WI38 (cell line): ENCODE results near the gene DLG1.

Source experiments
- H3K4me3 ChIP-seq: 2 replicates; pipeline ENCODE4 v1.5.1; 2011; ENCODE audit warnings: low read depth, mild to moderate bottlenecking, control low read depth, low read length
- TF ChIP-seq, protein P1 (sequence below): IDR thresholded peaks from 2 replicates; pipeline ENCODE4 v1.5.1; 2012; ENCODE audit warnings: low read depth, mild to moderate bottlenecking, control low read depth, low read length

The DLG1 gene

DNA sequence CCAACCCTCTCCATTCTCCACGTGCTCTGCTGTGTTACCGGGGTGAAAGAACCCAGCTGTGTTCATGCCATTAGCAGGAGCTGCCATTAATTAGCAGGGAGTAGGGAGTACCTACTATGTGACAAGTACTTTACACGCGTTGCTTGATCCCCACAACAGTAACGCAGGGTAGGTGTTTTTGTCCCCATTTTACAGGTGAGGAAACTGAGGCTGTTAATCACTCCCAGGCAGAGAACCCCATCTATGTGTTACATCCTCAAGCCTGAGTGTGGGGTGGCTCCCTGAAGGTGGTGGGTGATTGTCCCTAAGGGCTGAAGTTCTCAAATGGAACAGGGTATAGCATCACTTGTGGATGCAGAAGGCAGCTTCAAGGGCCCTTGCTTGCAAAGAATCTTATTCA lies 291.6 kb downstream of the DLG1 start:
- TF ChIP-seq, protein P1, sequence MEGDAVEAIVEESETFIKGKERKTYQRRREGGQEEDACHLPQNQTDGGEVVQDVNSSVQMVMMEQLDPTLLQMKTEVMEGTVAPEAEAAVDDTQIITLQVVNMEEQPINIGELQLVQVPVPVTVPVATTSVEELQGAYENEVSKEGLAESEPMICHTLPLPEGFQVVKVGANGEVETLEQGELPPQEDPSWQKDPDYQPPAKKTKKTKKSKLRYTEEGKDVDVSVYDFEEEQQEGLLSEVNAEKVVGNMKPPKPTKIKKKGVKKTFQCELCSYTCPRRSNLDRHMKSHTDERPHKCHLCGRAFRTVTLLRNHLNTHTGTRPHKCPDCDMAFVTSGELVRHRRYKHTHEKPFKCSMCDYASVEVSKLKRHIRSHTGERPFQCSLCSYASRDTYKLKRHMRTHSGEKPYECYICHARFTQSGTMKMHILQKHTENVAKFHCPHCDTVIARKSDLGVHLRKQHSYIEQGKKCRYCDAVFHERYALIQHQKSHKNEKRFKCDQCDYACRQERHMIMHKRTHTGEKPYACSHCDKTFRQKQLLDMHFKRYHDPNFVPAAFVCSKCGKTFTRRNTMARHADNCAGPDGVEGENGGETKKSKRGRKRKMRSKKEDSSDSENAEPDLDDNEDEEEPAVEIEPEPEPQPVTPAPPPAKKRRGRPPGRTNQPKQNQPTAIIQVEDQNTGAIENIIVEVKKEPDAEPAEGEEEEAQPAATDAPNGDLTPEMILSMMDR, result no peak
- no peak overlapping the region for H3K4me3 ChIP-seq

DNA sequence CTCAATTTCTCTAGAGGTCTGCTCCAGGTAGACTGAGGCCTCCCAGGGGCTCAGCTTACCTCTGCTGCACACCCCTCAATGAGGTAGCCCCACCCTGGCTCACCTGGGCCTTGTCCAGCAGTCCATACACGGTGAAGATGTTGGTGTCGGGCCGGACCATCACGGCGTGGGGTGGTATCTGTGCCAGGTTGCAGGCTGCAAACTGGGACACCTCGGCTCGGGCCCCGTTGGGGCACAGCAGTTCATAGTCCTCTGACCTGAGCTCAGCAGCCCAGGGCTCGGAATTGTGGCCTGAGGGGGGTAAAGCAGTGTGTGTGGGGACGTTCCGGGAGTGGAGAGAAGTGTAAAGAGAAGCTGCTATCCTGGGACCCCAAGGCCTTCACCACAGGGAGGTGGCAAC lies 292.0 kb downstream of the DLG1 start:
- H3K4me3 ChIP-seq, result no peak overlapping the region
- TF ChIP-seq, protein P1, result no peak

DNA sequence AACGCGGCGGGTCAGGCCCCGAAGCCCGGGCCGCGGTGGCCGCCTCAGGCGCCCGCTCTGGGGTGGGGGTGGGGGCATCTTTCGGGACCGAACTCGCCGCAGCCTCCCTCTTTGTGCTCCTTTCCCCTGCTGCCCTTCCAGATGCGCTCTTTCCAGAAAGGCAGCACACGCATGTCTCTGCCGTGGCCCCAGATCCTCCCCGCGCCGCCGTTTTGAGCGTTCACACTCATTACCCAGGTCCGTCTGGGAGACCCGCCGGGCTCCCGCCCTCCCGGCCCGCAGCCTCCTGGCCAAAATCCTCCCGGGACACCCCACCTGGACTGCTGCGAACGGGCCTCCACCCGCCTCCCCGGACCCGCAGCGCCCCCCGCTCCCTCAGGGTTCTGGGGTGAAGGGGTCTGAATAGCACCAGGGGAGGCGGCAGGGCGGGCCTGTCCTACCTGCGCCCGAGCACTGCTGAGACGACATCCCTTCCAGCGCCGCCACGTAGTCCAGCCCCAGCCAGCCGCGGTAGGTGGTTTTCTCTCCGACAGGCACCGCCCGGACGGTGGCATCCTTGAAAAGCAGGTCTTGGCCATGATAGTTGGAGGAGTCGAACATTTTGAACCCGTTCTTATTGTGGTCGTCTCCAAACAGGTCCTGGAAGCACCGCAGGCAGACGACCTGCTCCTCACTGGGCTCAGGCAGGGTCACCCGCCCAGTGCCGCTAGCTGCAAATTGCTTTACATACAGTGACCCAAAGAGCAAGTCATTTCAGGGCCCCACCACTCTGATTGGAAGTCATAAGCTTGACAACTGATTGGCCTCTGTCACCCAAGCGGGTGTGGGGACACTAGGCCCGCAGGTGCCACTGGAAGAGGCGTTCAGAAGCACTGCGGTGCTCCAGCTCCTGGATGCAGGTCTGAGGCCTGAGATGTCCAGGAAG lies 294.7 kb downstream of the DLG1 start:
- TF ChIP-seq, protein P1, result no peak
- peak overlapping the region; percentile 54 for H3K4me3 ChIP-seq

DNA sequence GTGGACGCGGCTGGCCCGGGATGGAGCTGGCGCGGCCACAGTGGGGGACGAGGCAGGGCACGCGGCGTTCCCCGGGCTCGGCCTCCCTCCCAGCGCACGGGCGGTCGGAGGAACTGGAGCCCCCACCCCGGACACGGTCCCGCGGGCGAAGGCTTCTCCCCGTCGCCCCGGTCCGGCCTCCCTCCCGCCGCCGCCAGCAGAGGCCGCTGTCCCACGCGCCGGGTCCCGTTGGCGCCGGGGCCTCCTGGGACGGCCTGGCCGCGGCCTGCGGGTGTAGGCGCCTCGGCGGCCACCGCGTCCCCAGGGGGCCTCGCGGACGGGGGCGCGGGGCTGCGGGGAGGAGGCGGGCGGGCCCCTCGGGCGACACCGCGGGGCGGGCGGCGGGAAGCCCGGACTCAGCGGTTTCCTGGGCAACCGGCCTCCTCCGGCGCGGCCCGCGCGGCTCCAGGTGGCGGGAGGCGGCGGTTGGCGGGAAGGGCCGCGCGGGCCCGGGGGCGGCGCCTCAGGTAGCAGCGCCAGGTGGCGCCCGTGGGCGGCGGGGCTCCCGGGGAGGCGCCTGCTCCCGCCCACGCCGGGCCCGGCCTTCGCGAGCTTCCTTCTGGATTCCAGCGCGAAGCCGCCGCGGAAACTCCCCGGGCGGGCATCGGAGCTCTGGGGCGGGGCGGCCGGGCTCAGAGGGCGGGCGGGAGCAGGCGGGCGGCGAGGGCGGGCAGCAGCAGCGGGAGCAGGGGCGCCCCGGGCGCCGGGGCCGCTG lies 295.5 kb downstream of the DLG1 start:
- H3K4me3 ChIP-seq, result peak overlapping the region; percentile 54
- TF ChIP-seq, protein P1, result peak; percentile 53; the same call in 1 of the 2 replicates

DNA sequence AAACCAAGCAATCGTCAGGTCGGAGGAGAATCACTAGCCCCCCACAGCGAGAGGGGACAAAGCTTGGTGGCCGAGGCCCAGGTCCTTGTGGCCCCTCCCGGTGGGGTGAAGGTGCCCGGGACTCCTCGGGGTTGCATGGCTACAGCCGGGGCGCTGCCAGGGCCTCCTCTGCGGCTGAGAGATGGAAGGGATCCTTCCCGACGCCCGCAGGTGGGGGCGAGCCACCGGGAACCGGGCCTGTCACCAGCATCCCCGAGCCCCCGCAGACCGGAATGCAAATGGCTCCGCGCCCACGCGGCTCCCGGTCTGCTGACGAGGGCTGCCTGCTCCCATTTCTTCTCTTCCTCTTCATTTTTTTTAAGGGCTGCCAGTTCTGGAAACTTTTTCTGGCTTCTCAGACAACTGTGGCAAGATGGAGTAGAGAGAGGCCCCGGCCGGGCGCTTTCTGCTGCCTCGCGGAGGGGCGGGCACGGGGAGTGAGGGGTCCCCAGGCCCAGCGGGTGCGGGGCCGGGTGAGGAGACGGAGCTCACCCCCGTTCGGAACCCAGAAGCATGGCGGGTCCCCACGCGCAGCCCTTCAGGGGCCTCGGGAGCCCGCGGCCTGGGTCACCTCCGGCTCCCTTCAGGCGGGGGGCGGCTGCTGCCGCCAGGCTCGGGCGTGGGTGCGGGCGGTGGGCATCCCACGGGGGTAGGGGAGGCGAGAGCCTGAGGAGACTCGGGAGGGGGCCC lies 296.3 kb downstream of the DLG1 start:
- H3K4me3 ChIP-seq, result peak overlapping the region; percentile 45
- TF ChIP-seq, protein P1, result no peak

DNA sequence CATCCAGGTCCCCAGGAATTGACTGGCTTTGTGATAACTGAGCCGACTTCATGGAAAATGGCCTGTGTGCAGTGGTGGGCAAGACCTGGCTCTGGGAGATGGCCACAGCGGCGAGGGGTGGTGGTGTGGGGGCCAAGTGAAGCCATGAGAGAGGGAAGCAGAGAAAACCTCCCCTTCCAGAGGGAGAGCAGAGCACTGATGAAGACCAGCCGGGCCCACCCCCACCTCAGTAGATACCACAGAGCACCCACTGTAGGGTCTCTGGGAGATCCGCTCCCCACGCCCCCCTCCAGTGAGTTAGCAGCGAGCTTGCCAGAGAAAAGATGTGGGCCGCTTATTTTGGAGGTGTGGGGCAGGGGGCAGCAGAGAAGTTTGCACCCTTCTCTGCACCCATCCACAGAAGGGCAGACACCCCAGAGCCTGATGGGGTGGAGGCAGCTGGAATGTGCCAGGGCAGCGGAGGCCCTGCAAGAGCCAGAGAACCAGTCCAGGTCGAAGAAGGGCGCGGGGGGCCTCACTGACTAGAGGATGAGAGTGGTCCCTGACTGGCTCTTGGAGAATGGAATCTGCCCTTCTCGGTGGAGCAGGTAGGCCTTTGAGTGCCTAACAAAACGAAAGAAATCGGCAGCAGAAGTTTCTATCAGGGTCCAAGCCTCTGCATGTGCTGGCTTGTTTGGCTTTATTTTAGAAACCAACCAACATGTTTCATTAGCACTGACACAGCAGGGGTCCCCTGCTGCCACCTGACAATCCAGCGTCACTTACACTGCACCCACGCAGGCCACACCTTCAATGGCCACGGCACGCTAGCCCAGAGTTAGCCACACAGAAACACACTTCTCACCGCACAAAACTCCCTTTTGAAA lies 297.1 kb downstream of the DLG1 start:
- TF ChIP-seq, protein P1, result no peak
- no peak overlapping the region for H3K4me3 ChIP-seq
